Activated naive CD4-positive, alpha-beta T cell treated with anti-CD3 and anti-CD28 coated beads, Interleukin-2, amount 10 ng/mL, durations not matched to agents 7 days and 5 days (primary cell): ENCODE results near the gene HLA-A.
A peak's percentile ranks its signal among the peaks of the same experiment; 100 is the strongest.
"Not testable (repeated sequence)": the region's sequence is repeated elsewhere in the genome, so short reads cannot be mapped to it uniquely, and the experiment has no call there.

Source experiments
- CTCF ChIA-PET: fragments of 350-600 bp; sonication (Branson Sonifier 250); formaldehyde crosslinking; loops from one replicate; lab custom pipeline; 2021; ENCODE audit warnings: antibody characterized with exemption; lab: Charles Lee
- DNase-seq: peaks from one replicate; pipeline ENCODE4 v3.0.0-alpha.2; 2020
- H3K27ac Mint-ChIP-seq: one replicate; pipeline ENCODE4 v1.8.0; 2021; ENCODE audit warnings: mild to moderate bottlenecking, moderate library complexity, mixed read lengths
- H3K27me3 Mint-ChIP-seq: one replicate; pipeline ENCODE4 v1.8.0; 2021; ENCODE audit warnings: mild to moderate bottlenecking, mixed read lengths
- H3K36me3 Mint-ChIP-seq: one replicate; pipeline ENCODE4 v1.8.0; 2021; ENCODE audit warnings: mixed read lengths
- H3K4me1 Mint-ChIP-seq: one replicate; pipeline ENCODE4 v1.8.0; 2021; ENCODE audit warnings: mixed read lengths
- H3K4me3 Mint-ChIP-seq: one replicate; pipeline ENCODE4 v1.8.0; 2021; ENCODE audit warnings: mild to moderate bottlenecking, moderate library complexity, mixed read lengths
- H3K9me3 Mint-ChIP-seq: one replicate; pipeline ENCODE4 v1.8.0; 2021; ENCODE audit warnings: mixed read lengths

HLA-A gene

DNA sequence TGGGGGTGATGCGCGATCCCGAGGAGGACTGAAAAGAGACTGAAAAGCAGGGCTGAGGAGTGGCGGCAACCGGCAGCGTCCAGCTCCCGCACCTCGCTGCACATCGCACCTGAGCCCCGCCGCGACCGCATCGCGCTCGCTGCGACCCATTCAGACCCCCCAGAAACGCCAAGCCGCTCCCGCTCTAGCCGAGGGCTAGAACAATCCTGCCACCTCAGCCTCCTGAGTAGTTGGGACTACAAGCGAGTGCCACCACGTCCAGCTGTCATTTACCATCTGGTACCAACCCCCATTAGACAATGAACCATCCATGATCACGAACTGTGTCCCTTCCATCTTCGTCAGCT is 33.2 kb downstream of the HLA-A start:
- H3K9me3 Mint-ChIP-seq, result no peaks in the 10 kb centered on the region
- H3K36me3 Mint-ChIP-seq, result peaks cover 2% of the 10 kb centered on the region
- H3K4me1 Mint-ChIP-seq, result peaks cover 52% of the 10 kb centered on the region
- no peak overlapping the region for H3K27ac Mint-ChIP-seq
- H3K27me3 Mint-ChIP-seq, result peaks cover 76% of the 10 kb centered on the region
- H3K4me3 Mint-ChIP-seq, result no peak overlapping the region
- no peak for DNase-seq
- CTCF ChIA-PET, result interaction anchor here (0.9 to 1.3 kb wide), 5 partner anchors 8 to 127 kb away, joined by 3 to 4 read pairs (median 3); no protein-coding TSS in a partner anchor

DNA sequence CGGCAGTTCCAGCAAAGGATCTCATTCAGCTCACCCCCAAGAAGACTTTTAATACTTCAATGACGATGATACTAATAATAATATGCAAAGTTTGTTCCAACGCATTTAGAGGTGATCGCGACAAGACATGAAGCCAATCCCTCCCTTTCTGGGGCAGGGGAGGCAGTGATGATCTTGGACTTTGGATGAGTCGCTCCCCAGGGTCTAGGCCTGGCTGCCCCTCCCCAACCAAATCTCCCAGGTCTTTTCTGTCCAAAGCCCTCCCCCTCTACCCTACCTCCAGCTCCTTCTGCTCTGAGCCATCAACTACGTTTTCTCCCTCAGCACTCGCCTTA is 33.9 kb downstream of the HLA-A start:
- Mint-ChIP-seq H3K4me3 (peak overlapping the region; percentile 69), H3K27me3 (peaks cover 77% of the 10 kb centered on the region), H3K36me3 (peaks cover 2% of the 10 kb centered on the region), H3K9me3 (no peaks in the 10 kb centered on the region), H3K4me1 (peaks cover 52% of the 10 kb centered on the region), H3K27ac (no peak overlapping the region)
- no peak for DNase-seq
- CTCF ChIA-PET, result interaction anchor here (0.9 to 1.8 kb wide), 3 partner anchors 9 to 128 kb away, joined by 3 to 10 read pairs (median 4); no protein-coding TSS in a partner anchor

DNA sequence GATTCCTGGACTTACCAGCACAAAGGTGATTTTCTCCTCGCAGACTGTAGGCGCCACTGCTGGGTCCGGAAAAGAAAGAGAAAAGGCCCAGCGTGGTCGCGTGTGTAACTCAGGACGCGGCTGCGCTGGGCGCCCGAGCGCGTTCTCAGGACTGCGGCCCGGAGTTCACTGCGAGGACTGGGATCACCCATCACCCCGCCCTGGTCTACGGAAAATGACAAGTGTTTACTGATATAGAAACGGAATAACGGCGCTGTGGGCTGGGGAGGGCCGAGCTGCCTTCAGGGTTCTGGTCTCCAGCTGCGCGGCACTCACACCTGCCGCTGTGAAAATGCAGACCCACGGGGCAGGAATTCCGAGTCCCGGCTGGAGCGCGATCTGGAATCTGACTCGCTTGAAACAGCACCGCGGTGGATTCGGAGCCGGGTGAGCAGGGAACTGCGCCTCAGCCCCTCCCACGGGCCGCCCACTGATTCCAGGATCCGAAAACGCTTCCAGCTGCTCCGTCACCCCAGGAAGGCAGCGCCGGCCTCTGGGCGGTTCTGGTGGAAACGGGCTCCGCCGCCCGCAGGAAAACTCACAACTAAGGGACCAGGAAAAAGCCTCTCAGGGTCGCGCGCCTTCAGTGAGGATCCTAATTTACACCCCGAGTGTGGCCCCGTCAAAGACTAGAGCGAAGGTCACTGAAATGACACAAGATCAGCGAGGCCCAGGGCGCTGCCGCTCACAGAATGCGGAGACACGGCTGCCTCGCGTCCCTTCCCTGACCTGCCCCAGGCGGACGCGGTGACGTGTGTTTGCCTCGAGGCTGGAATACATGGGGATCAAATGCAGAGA is 34.5 kb downstream of the HLA-A start:
- H3K4me1 Mint-ChIP-seq, result peaks cover 52% of the 10 kb centered on the region
- CTCF ChIA-PET, result interaction anchor here (0.9 to 1.8 kb wide), 9 partner anchors 8 to 129 kb away, joined by 3 to 10 read pairs (median 3); no protein-coding TSS in a partner anchor
- peaks cover 2% of the 10 kb centered on the region for H3K36me3 Mint-ChIP-seq
- peaks cover 78% of the 10 kb centered on the region for H3K27me3 Mint-ChIP-seq
- DNase-seq, result peak; percentile 74
- no peak overlapping the region for H3K27ac Mint-ChIP-seq
- H3K4me3 Mint-ChIP-seq, result peak overlapping the region; percentile 69
- no peaks in the 10 kb centered on the region for H3K9me3 Mint-ChIP-seq

- no peak overlapping the region for H3K27ac Mint-ChIP-seq
- peaks cover 47% of the 10 kb centered on the region for H3K4me1 Mint-ChIP-seq
- DNase-seq, result no peak
- peak overlapping the region; percentile 69 for H3K4me3 Mint-ChIP-seq
- H3K27me3 Mint-ChIP-seq, result peaks cover 76% of the 10 kb centered on the region
- H3K36me3 Mint-ChIP-seq, result peaks cover 2% of the 10 kb centered on the region
- H3K9me3 Mint-ChIP-seq, result no peaks in the 10 kb centered on the region
- CTCF ChIA-PET, result interaction anchor here (0.9 to 1.8 kb wide), 7 partner anchors 8 to 130 kb away, joined by 3 to 10 read pairs (median 3); no protein-coding TSS in a partner anchor
Observed at GRCh38 chr6:29977425-29977727, 35.0 kb downstream of the HLA-A start.

- CTCF ChIA-PET, H3K36me3 Mint-ChIP-seq, H3K4me3 Mint-ChIP-seq: not testable (repeated sequence)
Observed at GRCh38 chr6:29980013-29980412, 37.7 kb downstream of the HLA-A start.

DNA sequence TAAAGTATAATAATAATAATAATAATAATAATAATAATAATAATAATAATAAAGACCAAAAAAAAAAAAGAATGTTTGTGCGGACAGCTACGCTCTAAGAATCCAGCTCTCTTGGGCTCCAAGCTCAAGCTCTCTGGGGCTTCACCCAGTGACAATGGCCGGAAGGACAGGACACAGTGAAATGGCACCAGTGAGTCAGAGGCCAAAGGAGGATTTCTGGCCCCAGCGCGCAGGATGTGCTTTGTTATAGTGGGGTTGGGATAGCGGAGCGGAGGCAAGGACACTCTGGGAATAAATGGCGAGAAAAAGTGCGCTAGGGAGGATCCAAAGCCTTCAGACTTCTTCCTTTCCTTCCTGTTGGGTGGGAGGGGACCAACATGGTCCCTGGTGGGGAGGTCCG is 38.2 kb downstream of the HLA-A start:
- no peak for DNase-seq
- no peak overlapping the region for H3K27ac Mint-ChIP-seq
- H3K4me3 Mint-ChIP-seq, result no peak overlapping the region
- peaks cover 2% of the 10 kb centered on the region for H3K36me3 Mint-ChIP-seq
- H3K27me3 Mint-ChIP-seq, result peaks cover 68% of the 10 kb centered on the region
- H3K9me3 Mint-ChIP-seq, result no peaks in the 10 kb centered on the region
- H3K4me1 Mint-ChIP-seq, result peaks cover 17% of the 10 kb centered on the region
- CTCF ChIA-PET, result no interaction called here

More at GRCh38 chr6:29980013-29980412, 37.7 kb downstream of the HLA-A start:
- H3K9me3 Mint-ChIP-seq, DNase-seq, H3K27ac Mint-ChIP-seq: not testable (repeated sequence)
- H3K27me3 Mint-ChIP-seq, result peaks cover 68% of the 10 kb centered on the region
- peaks cover 22% of the 10 kb centered on the region for H3K4me1 Mint-ChIP-seq

- Mint-ChIP-seq H3K4me3 (no peak overlapping the region), H3K9me3 (no peaks in the 10 kb centered on the region), H3K27me3 (peaks cover 67% of the 10 kb centered on the region), H3K36me3 (peaks cover 2% of the 10 kb centered on the region), H3K27ac (no peak overlapping the region), H3K4me1 (peaks cover 9% of the 10 kb centered on the region)
- CTCF ChIA-PET, result no interaction called here
- no peak for DNase-seq
Observed at GRCh38 chr6:29981211-29981812, 39.0 kb downstream of the HLA-A start.

- H3K4me3 Mint-ChIP-seq, result no peak overlapping the region
- no peaks in the 10 kb centered on the region for H3K9me3 Mint-ChIP-seq
- H3K4me1 Mint-ChIP-seq, result peaks cover 4% of the 10 kb centered on the region
- H3K36me3 Mint-ChIP-seq, result peaks cover 1% of the 10 kb centered on the region
- H3K27me3 Mint-ChIP-seq, result peaks cover 65% of the 10 kb centered on the region
- H3K27ac Mint-ChIP-seq, result no peak overlapping the region
- CTCF ChIA-PET, result no interaction called here
- DNase-seq, result no peak
Observed at GRCh38 chr6:29982097-29982496, 39.8 kb downstream of the HLA-A start.

DNA sequence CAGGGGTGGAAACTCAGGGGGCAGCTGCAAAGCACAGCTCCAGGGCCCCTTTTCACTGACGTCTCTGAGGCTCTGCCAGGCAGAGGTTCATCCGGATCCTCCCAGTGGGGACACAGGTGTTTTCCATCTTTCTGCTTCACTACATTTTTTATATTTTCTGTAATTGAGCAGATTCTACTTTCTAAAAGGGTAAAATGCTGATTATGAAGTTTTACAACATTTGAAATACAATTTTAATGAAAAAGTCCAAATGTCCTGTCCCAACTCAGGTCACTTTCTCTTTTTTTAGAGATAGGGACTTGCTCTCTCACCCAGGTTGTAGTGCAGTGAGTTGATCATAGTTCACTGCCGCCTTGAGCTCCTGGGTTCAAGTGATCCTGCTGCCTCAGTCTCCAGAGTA is 41.9 kb downstream of the HLA-A start:
- H3K27ac Mint-ChIP-seq, result no peak overlapping the region
- H3K36me3 Mint-ChIP-seq, result no peaks in the 10 kb centered on the region
- CTCF ChIA-PET, result interaction anchor here (0.6 kb wide), 1 partner anchor 64 kb away, joined by 3 read pairs; no protein-coding TSS in a partner anchor

GRCh38 chr6:29984992-29985391 is 42.7 kb downstream of the HLA-A start:
- Mint-ChIP-seq H3K4me3 (no peak overlapping the region), H3K27me3 (peaks cover 62% of the 10 kb centered on the region), H3K36me3 (no peaks in the 10 kb centered on the region), H3K4me1 (no peaks in the 10 kb centered on the region), H3K9me3 (no peaks in the 10 kb centered on the region), H3K27ac (no peak overlapping the region)
- no peak for DNase-seq
- CTCF ChIA-PET, result no interaction called here

More for the DNA sequence above, 41.9 kb downstream of the HLA-A start:
- Mint-ChIP-seq H3K4me3 (no peak overlapping the region), H3K27me3 (peaks cover 62% of the 10 kb centered on the region), H3K4me1 (no peaks in the 10 kb centered on the region), H3K9me3 (no peaks in the 10 kb centered on the region)
- no peak for DNase-seq

DNA sequence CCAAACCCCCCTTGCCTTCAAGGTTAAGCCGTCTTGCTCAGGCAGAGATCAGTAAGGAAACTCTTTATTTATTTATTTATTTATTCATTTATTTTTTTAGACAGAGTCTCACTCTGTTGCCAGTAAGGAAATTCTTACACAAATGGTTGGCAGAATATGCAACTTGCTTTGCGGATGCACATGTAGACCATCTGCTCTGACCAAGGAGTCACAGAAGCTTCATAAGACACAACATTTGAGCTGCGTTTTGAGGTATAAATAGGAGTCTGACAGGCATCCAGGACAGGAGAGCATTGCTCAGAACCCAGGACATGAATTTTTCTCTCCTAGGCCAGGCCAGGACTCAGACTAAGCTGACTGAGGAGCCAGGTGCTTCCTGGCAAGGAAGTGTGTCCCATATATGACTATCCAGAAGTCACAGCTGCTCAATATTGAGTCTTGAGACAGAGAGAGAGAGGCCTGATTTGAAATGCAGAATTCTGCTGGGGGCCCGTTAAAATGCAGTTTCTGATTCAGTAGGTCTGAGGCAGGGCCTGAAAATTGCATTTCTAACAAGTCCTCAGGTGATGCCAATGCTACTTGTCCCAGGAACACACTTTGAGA is 43.9 kb downstream of the HLA-A start:
- Mint-ChIP-seq H3K27me3 (peaks cover 53% of the 10 kb centered on the region), H3K27ac (no peak overlapping the region)

DNA sequence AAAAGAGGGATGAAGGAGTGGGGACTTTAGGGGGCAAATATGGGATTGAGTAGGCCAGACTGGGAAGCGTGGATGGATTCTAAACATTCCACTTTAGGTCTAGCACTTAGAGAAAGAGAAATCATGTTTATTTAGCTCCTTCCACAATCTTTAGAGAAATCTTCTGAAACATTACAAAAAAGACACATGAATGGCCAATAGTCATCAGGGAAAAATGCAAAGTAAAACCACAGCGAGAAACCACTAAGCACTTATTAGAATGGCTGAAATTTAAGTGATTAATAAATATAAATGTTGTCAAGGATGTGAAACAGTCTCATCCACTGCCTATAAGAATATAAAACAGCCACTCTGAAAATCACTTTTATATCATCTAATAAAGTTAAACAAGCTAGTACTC is 46.9 kb downstream of the HLA-A start:
- peaks cover 6% of the 10 kb centered on the region for H3K4me1 Mint-ChIP-seq
- no peaks in the 10 kb centered on the region for H3K36me3 Mint-ChIP-seq
- peaks cover 58% of the 10 kb centered on the region for H3K27me3 Mint-ChIP-seq
- no peak overlapping the region for H3K27ac Mint-ChIP-seq
- no peak overlapping the region for H3K4me3 Mint-ChIP-seq
- DNase-seq, result no peak
- CTCF ChIA-PET, result interaction anchor here (0.8 to 1.1 kb wide), 3 partner anchors 11 to 154 kb away, joined by 3 to 5 read pairs (median 3); no protein-coding TSS in a partner anchor
- H3K9me3 Mint-ChIP-seq, result no peaks in the 10 kb centered on the region

More for the DNA sequence above, 43.9 kb downstream of the HLA-A start:
- H3K36me3 Mint-ChIP-seq, result no peaks in the 10 kb centered on the region
- H3K9me3 Mint-ChIP-seq, result no peaks in the 10 kb centered on the region
- DNase-seq, result no peak
- CTCF ChIA-PET, result interaction anchor here (0.5 to 1.2 kb wide), 2 partner anchors 9 to 1151 kb away, joined by 3 read pairs; no protein-coding TSS in a partner anchor
- H3K4me1 Mint-ChIP-seq, result peaks cover 6% of the 10 kb centered on the region
- no peak overlapping the region for H3K4me3 Mint-ChIP-seq

DNA sequence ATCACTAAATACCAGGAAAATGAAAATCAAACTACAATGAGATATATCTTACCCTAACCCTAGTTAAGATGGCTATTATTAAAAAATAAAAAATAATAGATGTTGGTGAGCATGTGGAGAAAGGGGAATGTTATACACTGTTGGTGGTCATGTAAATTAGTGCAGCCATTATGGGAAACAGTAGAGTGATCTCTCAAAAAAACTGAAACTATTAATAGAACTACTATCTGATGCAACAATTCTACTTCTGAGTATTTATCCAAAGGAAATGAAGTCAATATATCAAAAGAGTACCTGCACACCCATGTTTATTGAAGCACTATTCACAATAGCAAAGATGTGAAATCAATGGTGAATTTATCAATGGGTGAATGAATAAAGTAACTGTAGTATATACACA is 48.6 kb downstream of the HLA-A start:
- no peak for DNase-seq
- no peaks in the 10 kb centered on the region for H3K9me3 Mint-ChIP-seq
- no peak overlapping the region for H3K27ac Mint-ChIP-seq
- peaks cover 6% of the 10 kb centered on the region for H3K4me1 Mint-ChIP-seq
- peaks cover 53% of the 10 kb centered on the region for H3K27me3 Mint-ChIP-seq
- no peaks in the 10 kb centered on the region for H3K36me3 Mint-ChIP-seq
- CTCF ChIA-PET, result no interaction called here
- no peak overlapping the region for H3K4me3 Mint-ChIP-seq

DNA sequence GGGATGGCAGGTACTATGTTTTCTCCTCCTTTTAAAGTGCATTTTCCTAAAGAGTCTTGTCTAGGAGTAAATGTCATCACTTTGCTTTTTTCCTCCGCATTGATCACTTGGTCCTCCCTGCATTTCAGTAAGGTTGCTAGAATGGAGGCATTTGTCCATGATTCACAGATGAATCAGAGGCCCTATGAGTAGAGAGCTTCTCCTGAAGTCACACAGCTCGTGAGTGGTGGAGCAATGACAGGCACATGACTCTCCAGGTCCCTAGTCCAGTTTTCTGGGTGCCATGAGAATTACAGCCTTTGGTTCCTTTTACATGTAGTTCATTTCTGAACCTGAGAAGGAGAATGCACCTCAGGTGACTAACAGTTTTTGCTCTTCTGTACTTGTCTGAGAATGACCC is 50.5 kb downstream of the HLA-A start:
- DNase-seq, result no peak
- Mint-ChIP-seq H3K9me3 (no peaks in the 10 kb centered on the region), H3K27ac (no peak overlapping the region), H3K27me3 (peaks cover 51% of the 10 kb centered on the region), H3K4me1 (peaks cover 6% of the 10 kb centered on the region), H3K36me3 (no peaks in the 10 kb centered on the region), H3K4me3 (no peak overlapping the region)
- CTCF ChIA-PET, result no interaction called here
